ENCODE data around the gene CIAO3. TPM values are rescaled to one million over a fixed set of nuclear protein-coding genes. Genes with fewer than 3 reads are reported as not detected.

CIAO3 gene
- polyA plus RNA-seq, 1 donor from 2014 or later = 57.8 TPM

DNA sequence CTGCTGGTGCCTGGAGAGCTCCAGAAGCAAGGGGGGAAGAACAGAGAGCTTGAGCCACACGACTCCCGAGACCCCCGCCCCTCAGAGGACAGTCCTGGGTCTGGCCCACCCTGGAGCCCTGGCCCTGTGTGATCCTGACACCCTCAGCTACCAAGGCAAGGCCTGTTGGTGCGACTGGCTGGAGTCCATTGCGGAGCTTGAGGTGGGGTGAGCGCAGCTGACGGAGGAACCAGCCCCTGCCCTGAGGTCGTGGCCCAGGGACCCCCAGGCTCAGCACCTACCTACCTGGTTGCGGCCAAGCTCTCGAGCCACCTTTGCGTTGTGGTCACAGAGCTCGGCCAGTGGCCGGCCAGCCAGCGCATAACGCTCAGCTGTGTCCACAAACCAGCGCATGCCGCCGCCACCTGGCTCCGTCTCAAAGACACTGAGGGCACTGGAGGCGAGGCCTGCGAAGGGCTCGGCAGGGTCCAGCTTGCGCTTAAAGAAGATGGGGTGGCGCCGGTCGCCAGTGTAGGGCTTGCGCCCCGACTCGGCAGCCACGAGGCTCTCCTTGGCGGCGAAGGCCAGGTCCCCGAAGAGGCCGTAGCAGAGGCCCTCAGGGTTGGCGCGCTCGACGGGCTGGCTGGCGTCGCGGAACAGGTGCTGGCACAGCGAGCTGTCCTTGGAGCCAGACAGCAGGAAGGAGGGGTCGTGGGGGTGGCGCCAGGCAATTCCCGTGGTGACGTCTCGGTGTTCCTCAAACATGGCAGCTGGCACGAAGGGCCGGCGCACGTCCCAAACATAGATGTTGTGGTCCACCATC lies 54.1 kb downstream of the CIAO3 start:
- no peak overlapping the region for H3K4me3 ChIP-seq (ENCODE audit: low read length)
- peaks cover 17% of the 10 kb centered on the region for H3K79me2 ChIP-seq (replicated peaks; ENCODE audit: insufficient read depth, low read length)
- H3K4me2 ChIP-seq (ENCODE audit: low read length) = no peak overlapping the region
- no peaks in the 10 kb centered on the region for H4K20me1 ChIP-seq (ENCODE audit: insufficient read depth)
- no peaks in the 10 kb centered on the region for H3K9me2 ChIP-seq (ENCODE audit: insufficient read depth, low read length)
- no peak overlapping the region for H3K9ac ChIP-seq (ENCODE audit: low read length)
- no peaks in the 10 kb centered on the region for H3K27me3 ChIP-seq (ENCODE audit: insufficient read depth, low read depth, low read length)
- H3K27ac ChIP-seq (ENCODE audit: low read length) = no peak overlapping the region
- TF ChIP-seq MXI1 (conservative IDR thresholded peaks at IDR 0.05; ENCODE audit: poor library complexity, severe bottlenecking) = no peak
- TF ChIP-seq, protein P1, sequence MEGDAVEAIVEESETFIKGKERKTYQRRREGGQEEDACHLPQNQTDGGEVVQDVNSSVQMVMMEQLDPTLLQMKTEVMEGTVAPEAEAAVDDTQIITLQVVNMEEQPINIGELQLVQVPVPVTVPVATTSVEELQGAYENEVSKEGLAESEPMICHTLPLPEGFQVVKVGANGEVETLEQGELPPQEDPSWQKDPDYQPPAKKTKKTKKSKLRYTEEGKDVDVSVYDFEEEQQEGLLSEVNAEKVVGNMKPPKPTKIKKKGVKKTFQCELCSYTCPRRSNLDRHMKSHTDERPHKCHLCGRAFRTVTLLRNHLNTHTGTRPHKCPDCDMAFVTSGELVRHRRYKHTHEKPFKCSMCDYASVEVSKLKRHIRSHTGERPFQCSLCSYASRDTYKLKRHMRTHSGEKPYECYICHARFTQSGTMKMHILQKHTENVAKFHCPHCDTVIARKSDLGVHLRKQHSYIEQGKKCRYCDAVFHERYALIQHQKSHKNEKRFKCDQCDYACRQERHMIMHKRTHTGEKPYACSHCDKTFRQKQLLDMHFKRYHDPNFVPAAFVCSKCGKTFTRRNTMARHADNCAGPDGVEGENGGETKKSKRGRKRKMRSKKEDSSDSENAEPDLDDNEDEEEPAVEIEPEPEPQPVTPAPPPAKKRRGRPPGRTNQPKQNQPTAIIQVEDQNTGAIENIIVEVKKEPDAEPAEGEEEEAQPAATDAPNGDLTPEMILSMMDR (IDR thresholded peaks at IDR 0.05; ENCODE audit: poor library complexity, severe bottlenecking) = no peak
- no peak for TF ChIP-seq TAF1 (IDR thresholded peaks at IDR 0.05; ENCODE audit: low read depth)
- TF ChIP-seq RAD21 (conservative IDR thresholded peaks at IDR 0.05) = no peak
- no peak for TF ChIP-seq SMC3 (conservative IDR thresholded peaks at IDR 0.05; ENCODE audit: poor library complexity)
- TF ChIP-seq, protein P2, sequence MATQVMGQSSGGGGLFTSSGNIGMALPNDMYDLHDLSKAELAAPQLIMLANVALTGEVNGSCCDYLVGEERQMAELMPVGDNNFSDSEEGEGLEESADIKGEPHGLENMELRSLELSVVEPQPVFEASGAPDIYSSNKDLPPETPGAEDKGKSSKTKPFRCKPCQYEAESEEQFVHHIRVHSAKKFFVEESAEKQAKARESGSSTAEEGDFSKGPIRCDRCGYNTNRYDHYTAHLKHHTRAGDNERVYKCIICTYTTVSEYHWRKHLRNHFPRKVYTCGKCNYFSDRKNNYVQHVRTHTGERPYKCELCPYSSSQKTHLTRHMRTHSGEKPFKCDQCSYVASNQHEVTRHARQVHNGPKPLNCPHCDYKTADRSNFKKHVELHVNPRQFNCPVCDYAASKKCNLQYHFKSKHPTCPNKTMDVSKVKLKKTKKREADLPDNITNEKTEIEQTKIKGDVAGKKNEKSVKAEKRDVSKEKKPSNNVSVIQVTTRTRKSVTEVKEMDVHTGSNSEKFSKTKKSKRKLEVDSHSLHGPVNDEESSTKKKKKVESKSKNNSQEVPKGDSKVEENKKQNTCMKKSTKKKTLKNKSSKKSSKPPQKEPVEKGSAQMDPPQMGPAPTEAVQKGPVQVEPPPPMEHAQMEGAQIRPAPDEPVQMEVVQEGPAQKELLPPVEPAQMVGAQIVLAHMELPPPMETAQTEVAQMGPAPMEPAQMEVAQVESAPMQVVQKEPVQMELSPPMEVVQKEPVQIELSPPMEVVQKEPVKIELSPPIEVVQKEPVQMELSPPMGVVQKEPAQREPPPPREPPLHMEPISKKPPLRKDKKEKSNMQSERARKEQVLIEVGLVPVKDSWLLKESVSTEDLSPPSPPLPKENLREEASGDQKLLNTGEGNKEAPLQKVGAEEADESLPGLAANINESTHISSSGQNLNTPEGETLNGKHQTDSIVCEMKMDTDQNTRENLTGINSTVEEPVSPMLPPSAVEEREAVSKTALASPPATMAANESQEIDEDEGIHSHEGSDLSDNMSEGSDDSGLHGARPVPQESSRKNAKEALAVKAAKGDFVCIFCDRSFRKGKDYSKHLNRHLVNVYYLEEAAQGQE (IDR thresholded peaks at IDR 0.05; ENCODE audit: borderline replicate concordance) = no peak
- TF ChIP-seq POLR2AphosphoS5 (IDR thresholded peaks at IDR 0.05) = no peak
- TF ChIP-seq EZH2 (IDR thresholded peaks at IDR 0.05; ENCODE audit: borderline replicate concordance, insufficient read depth, low read length, poor library complexity, severe bottlenecking) = no peak
- no peak for TF ChIP-seq EP300 (conservative IDR thresholded peaks at IDR 0.05; ENCODE audit: poor library complexity, severe bottlenecking)
- H2AFZ ChIP-seq (ENCODE audit: low read depth, low read length) = no peak overlapping the region
- H3K36me3 ChIP-seq (ENCODE audit: insufficient read depth, low read length) = no peaks in the 10 kb centered on the region
- no peaks in the 10 kb centered on the region for H3F3A ChIP-seq (ENCODE audit: insufficient read depth, low read length, poor library complexity, severe bottlenecking)
- no peaks in the 10 kb centered on the region for H3K9me3 ChIP-seq (ENCODE audit: low read length)

DNA sequence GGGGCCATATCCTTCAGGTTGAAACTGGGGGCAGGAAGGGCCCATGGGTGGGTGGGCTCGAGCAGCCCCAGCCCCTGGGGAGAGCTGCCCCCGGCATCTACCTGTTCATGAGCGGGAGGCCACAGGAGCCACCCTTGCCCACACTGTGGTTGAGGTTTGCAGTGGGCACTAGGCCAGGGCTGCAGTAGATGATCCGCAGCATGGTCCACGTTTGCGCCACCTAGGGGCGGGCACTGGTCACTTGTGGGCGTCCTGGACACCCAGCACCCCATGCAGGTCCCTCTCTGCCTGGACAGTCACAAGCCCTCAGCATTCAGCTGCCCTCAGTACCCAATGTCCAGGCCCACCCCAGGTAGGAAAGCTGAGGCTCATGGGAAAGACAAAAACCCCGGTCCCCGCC lies 54.8 kb downstream of the CIAO3 start:
- Histone ChIP-seq H3F3A (ENCODE audit: insufficient read depth, low read length, poor library complexity, severe bottlenecking) (no peaks in the 10 kb centered on the region), H4K20me1 (ENCODE audit: insufficient read depth) (peaks cover 6% of the 10 kb centered on the region), H3K4me2 (ENCODE audit: low read length) (no peak overlapping the region), H3K9me2 (ENCODE audit: insufficient read depth, low read length) (no peaks in the 10 kb centered on the region), H3K4me3 (ENCODE audit: low read length) (no peak overlapping the region), H3K27me3 (ENCODE audit: insufficient read depth, low read depth, low read length) (no peaks in the 10 kb centered on the region), H2AFZ (ENCODE audit: low read depth, low read length) (no peak overlapping the region), H3K9me3 (ENCODE audit: low read length) (no peaks in the 10 kb centered on the region), H3K9ac (ENCODE audit: low read length) (no peak overlapping the region), H3K36me3 (ENCODE audit: insufficient read depth, low read length) (no peaks in the 10 kb centered on the region), H3K79me2 (replicated peaks; ENCODE audit: insufficient read depth, low read length) (peaks cover 24% of the 10 kb centered on the region), H3K27ac (ENCODE audit: low read length) (no peak overlapping the region)
- TF ChIP-seq EP300 (conservative IDR thresholded peaks at IDR 0.05; ENCODE audit: poor library complexity, severe bottlenecking) = no peak
